ENCODE data around the gene CCL24.
"Not testable (repeated sequence)": the region's sequence is repeated elsewhere in the genome, so short reads cannot be mapped to it uniquely, and the experiment has no call there.

CCL24 gene

DNA sequence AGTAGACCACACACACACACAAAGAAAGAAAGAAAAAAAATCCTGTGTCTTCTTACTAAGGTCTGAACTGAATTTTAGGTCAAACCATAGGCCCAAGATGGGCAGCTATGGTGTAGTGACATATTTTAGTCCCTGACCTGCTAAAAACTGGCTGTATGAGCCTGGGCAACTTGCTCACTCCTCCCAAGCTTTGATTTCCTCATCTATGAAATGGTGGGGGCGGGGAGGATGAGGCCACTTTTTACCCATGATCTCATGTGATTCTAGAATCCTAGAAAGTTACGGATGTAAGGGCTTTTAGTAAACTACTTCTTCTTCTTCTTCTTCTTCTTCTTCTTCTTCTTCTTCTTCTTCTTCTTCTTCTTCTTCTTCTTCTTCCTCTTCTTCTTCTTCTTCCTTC is 6.1 kb upstream of the CCL24 start:
- no peak for DNase-seq (ENCODE audit: low spot score)

GRCh38 chr7:75818472-75818871 is 4.9 kb upstream of the CCL24 start:
- no peak for DNase-seq (ENCODE audit: low spot score)

DNA sequence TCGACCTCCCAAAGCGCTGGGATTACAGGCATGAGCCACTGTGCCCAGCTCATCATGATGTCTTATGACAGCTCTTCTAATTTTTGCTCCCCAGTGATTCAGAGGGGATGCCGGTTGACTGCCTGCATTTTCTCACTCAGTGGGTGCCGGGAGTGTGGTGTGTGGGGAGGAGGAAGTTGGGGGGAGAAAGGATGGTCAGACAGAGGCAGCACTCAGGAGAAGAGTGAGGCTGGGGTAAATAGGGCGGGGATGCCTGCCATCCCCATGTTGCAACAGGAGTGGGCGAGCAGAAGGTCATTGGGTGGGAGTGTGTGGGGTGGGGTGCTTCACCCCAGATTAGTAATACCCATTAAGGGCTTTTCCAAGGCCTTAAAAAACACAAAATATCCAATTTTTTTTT is 3.5 kb upstream of the CCL24 start:
- no peak for DNase-seq (ENCODE audit: low spot score)

GRCh38 chr7:75815418-75816064 is 1.9 kb upstream of the CCL24 start:
- no peak for DNase-seq (ENCODE audit: low spot score)

DNA sequence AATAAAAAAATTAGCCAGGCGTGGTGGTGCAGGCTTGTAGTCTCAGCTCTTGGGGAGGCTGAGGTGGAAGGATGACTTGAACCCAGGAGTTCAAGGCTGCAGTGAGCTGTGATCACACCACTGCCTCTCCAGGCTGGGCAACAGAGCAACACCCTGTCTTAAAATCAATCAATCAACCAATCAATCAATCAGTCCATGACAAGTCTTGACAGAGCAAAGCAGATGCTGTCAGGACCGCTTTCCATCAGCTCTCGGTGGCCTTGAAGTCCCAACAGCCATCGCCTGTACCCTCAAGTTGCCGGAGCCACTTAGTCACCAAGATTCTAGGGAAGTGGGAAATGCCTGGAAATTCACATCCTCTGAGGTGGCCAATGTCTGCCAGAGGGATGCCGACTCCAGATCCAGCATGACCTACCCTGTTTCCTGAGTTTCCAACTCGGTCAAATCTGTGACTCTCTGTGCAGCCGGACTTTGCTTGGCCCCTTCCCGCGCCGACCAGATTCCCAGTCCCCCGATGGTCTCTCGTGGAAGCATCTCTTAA is 871 bp upstream of the CCL24 start:
- no peak for DNase-seq (ENCODE audit: low spot score)

- no peak for DNase-seq (ENCODE audit: low spot score)
Measured at GRCh38 chr7:75813084-75813483, 522 bp downstream of the CCL24 start.

- no peak for DNase-seq (ENCODE audit: low spot score)
Measured at GRCh38 chr7:75811894-75812678, 1.5 kb downstream of the CCL24 start.

GRCh38 chr7:75809396-75809795 is 4.2 kb downstream of the CCL24 start:
- DNase-seq (ENCODE audit: low spot score) = no peak

DNA sequence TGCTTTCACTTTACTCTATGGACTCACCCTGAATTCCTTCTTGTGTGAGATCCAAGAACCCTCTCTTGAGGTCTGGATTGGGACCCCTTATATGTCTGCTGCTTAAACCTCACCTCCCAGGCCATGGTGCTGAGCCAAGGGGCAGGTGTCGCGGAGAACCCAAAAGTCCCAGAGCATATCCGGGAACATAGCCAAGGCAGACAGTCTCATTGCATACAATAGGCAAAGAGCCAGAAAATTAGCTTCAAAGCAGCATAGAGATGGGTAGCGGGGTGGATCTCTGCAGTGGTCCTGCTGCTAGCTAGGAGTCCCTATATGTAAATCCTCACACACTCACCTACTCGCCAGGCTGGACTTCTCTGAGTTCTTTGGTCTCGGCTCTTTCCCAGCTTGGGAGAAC is 5.5 kb downstream of the CCL24 start:
- no peak for DNase-seq (ENCODE audit: low spot score)

GRCh38 chr7:75807452-75807851 is 6.2 kb downstream of the CCL24 start:
- no peak for DNase-seq (ENCODE audit: low spot score)

GRCh38 chr7:75806560-75807307 is 6.9 kb downstream of the CCL24 start:
- DNase-seq (ENCODE audit: low spot score) = no peak

DNA sequence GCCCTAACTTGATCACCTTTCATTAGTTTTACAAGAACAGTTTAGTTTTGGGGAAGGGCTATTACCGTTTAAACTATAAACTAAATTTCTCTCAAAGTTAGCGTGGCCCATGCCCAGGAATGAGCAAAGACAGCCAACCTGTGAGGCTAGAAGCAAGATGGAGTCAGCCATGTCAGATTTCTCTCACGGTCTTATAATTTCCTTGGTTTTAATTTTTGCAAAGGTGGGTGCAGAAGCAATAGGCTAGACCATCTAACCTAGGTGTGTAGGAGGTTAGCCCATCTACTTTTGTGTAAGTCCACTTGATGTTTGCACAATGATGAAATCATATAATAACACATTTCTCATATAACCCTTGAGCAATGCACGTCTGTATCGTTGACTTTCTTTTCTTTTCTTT is 8.9 kb downstream of the CCL24 start:
- DNase-seq (ENCODE audit: low spot score) = no peak

DNA sequence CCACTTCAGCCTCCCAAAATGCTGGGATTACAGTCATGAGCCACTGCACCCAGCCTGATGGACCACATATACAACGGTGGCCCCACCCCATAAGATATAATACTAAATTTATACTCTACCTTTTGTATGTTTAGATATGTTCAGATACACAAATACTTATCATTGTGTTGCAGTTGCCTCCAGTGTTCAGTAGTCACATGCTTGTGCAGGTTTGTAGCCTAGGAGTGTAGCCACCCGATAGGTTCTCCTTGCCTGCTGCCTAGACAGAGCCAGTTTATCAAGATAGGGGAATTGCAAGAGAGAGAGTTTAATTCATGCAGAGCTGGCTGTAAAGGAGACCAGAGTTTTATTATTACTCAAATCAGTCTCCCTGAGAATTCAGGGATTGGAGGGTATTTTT is 9.6 kb downstream of the CCL24 start:
- DNase-seq (ENCODE audit: low spot score) = no peak

DNA sequence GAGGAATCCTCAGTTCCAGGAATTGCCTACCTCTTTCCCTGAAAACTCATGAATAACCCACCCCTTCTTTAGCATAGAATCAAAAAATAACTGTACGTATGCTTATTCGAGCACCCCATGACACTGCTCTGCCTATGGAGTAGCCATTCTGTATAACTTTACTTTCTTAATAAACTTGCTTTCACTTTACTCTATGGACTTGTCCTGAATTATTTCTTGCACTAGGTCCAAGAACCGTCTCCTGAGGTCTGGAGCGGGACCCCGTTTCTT is 11.1 kb downstream of the CCL24 start:
- DNase-seq (ENCODE audit: low spot score) = no peak

- DNase-seq (ENCODE audit: low spot score) = no peak
Measured at GRCh38 chr7:75798770-75799169, 14.8 kb downstream of the CCL24 start.

DNA sequence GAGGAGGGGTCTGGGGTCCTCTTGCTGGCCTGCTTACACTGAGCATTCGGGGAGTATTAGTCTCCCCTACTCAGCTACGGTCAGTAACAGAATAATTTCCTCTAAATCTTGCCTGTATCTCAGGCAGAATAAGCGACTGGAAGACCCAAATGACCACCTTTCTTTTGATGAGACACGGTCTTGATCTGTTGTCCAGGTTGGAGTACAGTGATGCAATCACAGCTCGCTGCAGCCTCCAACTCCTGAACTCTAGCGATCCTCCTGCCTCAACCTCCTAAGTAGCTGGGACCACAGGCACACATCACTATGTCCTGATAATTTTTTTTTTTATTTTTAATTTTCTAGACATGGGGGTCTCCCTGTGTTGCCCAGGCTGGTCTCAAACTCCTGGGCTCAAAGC is 17.2 kb downstream of the CCL24 start:
- no peak for DNase-seq (ENCODE audit: low spot score)

DNA sequence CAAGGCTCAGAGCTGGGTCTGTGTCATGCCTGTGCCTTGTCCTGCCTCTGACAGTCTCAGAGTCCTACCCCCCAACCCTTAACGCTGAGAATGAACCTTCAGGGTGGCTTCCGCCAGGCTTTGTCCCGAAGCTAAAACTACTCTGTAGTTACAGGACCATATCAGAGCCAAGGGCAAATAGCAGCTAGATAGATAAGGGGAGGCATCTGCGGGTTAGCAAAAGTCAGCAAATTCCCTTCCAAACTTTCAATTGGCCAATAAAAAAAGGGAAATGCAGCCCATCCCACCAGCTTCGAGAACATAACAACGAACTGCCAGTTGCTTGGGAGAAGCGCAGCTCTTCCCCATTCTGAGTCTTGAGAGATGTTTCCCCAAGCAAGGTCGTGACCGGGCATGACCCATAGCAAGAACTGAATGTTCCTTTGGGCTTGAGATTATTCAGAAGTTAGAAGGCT is 17.7 kb downstream of the CCL24 start:
- DNase-seq (ENCODE audit: low spot score) = no peak

DNA sequence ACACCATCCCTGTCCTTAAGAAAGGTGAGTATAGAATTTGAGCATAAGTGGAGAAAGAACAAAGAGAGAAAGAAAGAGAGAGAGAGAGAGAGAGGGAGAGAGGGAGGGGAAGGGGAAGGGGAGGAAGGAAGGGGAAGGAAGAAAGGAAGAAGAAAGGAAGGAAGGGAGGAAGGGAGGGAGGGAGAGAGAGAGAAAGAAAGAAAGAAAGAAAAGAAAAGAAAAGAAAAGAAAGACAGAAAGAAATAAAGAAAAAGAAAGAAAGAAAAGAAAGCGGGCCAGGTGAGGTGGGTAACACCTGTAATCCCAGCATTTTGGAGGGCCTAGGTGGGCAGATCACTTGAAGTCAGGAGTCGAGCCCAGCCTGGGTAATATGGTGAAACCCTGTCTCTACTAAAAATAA is 19.9 kb downstream of the CCL24 start:
- no peak for DNase-seq (ENCODE audit: low spot score)

- DNase-seq (ENCODE audit: low spot score) = not testable (repeated sequence)
Measured at GRCh38 chr7:75792567-75792966, 21.0 kb downstream of the CCL24 start.

- DNase-seq (ENCODE audit: low spot score) = no peak
Measured at GRCh38 chr7:75789361-75789924, 24.2 kb downstream of the CCL24 start.

DNA sequence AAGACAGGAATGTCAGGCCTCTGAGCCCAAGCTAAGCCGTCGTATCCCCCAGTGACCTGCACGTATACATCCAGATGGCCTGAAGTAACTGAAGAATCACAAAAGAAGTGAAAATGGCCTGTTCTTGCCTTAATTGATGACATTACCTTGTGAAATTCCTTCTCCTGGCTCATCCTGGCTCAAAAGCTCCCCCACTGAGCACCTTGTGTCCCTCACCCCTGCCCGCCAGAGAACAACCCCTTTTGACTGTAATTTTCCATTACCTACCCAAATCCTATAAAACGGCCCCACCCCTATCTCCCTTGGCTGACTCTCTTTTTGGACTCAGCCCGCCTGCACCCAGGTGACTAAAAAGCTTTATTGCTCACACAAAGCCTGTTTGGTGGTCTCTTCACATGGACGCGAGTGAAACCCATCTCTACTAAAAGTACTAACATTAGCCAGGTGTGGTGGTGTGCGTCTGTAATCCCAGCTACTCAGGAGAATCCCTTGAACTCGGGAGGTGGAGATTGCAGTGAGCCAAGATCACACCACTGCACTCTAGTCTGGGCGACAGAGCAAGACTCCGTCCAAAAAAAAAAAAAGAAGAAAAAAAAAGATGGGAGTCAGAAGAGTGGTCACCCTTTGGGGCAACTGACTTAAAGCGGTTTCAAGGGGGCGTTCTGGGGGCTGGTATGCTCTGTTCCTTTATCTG is 25.3 kb downstream of the CCL24 start:
- not testable (repeated sequence) for DNase-seq (ENCODE audit: low spot score)

- not testable (repeated sequence) for DNase-seq (ENCODE audit: low spot score)
Measured at GRCh38 chr7:75783058-75783457, 30.5 kb downstream of the CCL24 start.

Measured in cerebellar cortex (tissue), 1 donor.